ENCODE results near the gene DNAJB13. TPM values are rescaled to one million over a fixed set of nuclear protein-coding genes. Genes with fewer than 3 reads are reported as not detected.

Gene DNAJB13
- total and polyA plus RNA-seq, 2 donors (not counting 1 experiment from before 2014, with no cell fraction given), result 0.15 to 0.27 TPM

DNA sequence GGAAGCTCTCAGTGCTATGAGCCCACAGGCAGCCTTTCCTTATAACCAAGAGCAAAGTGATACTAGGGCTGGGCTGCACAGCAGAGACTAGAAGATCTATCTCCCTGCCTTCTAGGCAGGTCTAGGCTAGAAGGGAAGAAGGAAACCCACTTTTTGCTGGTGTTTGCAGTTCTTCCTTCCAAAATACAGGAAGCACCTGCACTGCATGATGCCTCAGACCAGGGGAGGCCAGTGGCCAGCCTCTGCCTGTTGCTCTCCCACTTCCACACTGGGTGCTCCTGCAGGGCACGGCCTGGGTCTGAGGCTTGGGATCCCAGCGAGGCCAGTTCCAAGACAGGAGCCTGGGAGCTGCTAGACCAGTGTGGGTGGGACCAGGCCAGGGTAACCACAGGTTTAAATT, 64.1 kb downstream of the DNAJB13 start:
- Histone ChIP-seq H3K79me2 (ENCODE audit: control insufficient read depth, insufficient read depth, low read length) (peaks cover 7% of the 10 kb centered on the region), H3K4me3 (ENCODE audit: control extremely low read depth in 1 of 5, extremely low read depth in 1 of 5, insufficient read depth in 1 of 5, low read depth in 2 of 5, low read length in 4 of 5) (no peak overlapping the region), H3K27ac (ENCODE audit: low read length in 2 of 2) (peak overlapping the region in 1 of 2 donors; percentile 14), H4K20me1 (ENCODE audit: control insufficient read depth, insufficient read depth, low read length, poor library complexity, severe bottlenecking) (no peaks in the 10 kb centered on the region), H3K4me2 (replicated peaks; ENCODE audit: low read depth, low read length, poor library complexity, severe bottlenecking) (peak overlapping the region; percentile 23), H2AFZ (ENCODE audit: insufficient read depth, low read depth, low read length, poor library complexity, severe bottlenecking) (no peak overlapping the region), H3K4me1 (ENCODE audit: control insufficient read depth in 2 of 2, insufficient read depth in 2 of 2, low read length in 2 of 2) (peaks cover 55 to 72% of the 10 kb centered on the region in 2 donors), H3K27me3 (replicated peaks in 1 of 4; ENCODE audit: control extremely low read depth in 1 of 4, control insufficient read depth in 3 of 4, insufficient read depth in 4 of 4, low read length in 3 of 4) (no peaks in the 10 kb centered on the region), H3K9me3 (ENCODE audit: control extremely low read depth in 1 of 3, control insufficient read depth in 2 of 3, insufficient read depth in 1 of 3, low read length in 2 of 3) (no peaks in the 10 kb centered on the region), H3K36me3 (replicated peaks in 1 of 2; ENCODE audit: control extremely low read depth in 1 of 2, control insufficient read depth in 1 of 2, extremely low read depth in 1 of 2, insufficient read depth in 2 of 2, low read length in 1 of 2) (peaks cover 0 to 12% of the 10 kb centered on the region in 2 experiments), H3K9ac (ENCODE audit: low read length) (no peak overlapping the region)
- WGBS (ENCODE audit: insufficient coverage), result 40% methylated on average over 1 of the region's 2 CpGs
- no peak overlapping the region for H3K4me3 Mint-ChIP-seq
- ChIA-PET CTCF (interaction anchor here (2.3 kb wide), 1 partner anchor 18 kb away, joined by 9 read pairs; no protein-coding TSS in a partner anchor), POLR2A (interaction anchor here (0.9 to 1.6 kb wide), 2 partner anchors 34 to 44 kb away, joined by 3 to 9 read pairs; no protein-coding TSS in a partner anchor)
- ATAC-seq (ENCODE audit: low read depth), result no peak
- H3K27me3 Mint-ChIP-seq, result no peaks in the 10 kb centered on the region
- peak overlapping the region; percentile 72 for H3K27ac Mint-ChIP-seq
- peaks cover 64% of the 10 kb centered on the region for H3K4me1 Mint-ChIP-seq
- no peak for DNase-seq
- intact Hi-C loops (cut with micrococcal nuclease), result no loop called here
- no peak for TF ChIP-seq EZH2 (IDR thresholded peaks at IDR 0.05; ENCODE audit: borderline replicate concordance, insufficient read depth, low read depth, low read length, poor library complexity, severe bottlenecking)
- TF ChIP-seq, protein P1, sequence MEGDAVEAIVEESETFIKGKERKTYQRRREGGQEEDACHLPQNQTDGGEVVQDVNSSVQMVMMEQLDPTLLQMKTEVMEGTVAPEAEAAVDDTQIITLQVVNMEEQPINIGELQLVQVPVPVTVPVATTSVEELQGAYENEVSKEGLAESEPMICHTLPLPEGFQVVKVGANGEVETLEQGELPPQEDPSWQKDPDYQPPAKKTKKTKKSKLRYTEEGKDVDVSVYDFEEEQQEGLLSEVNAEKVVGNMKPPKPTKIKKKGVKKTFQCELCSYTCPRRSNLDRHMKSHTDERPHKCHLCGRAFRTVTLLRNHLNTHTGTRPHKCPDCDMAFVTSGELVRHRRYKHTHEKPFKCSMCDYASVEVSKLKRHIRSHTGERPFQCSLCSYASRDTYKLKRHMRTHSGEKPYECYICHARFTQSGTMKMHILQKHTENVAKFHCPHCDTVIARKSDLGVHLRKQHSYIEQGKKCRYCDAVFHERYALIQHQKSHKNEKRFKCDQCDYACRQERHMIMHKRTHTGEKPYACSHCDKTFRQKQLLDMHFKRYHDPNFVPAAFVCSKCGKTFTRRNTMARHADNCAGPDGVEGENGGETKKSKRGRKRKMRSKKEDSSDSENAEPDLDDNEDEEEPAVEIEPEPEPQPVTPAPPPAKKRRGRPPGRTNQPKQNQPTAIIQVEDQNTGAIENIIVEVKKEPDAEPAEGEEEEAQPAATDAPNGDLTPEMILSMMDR (IDR thresholded peaks at IDR 0.05), result no peak
- H3K9me3 Mint-ChIP-seq (ENCODE audit: insufficient read depth), result no peaks in the 10 kb centered on the region

DNA sequence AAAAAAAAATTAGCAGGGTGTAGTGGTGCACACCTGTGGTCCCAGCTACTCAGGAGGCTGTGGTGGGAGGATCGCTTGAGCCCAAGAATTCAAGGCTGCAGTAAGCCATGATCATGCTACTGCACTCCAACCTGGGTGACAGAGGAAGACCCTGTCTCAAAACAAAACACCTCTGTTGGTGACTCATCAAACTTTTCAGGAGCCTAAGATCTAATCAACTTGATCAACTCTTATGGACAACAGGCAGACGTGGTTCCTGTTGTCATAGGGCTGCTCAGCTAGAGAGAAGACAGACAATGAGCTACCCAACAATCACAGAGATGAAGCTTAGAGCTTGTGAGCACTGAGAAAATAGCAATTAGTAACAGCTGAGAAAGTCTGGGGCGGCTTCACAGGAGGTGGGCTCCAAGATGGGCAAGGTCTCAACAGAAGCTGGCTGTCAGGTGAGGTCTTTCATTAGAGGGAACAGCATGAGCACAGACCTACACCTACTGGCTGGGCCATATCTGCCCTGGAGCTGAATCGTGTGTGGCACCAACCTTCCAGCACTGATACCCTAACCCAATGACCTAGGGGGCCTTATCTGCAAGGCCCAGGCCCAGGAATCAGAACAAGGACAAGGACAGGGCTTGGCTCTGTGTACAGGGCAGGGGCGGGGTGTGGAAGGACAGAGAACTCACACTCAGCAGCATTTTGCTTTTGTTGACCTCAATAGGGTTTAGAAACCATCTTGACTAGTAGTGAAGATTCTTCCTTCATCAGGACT, 65.3 kb downstream of the DNAJB13 start:
- CTCF ChIA-PET, result interaction anchor here (0.8 to 2.3 kb wide), 5 partner anchors 10 to 50 kb away, joined by 3 to 9 read pairs (median 4); partner anchors contain the start of gene UCP2
- Histone ChIP-seq H3K4me3 (ENCODE audit: control extremely low read depth in 1 of 5, extremely low read depth in 1 of 5, insufficient read depth in 1 of 5, low read depth in 2 of 5, low read length in 4 of 5) (no peak overlapping the region), H3K9ac (ENCODE audit: low read length) (no peak overlapping the region), H3K4me1 (ENCODE audit: control insufficient read depth in 2 of 2, insufficient read depth in 2 of 2, low read length in 2 of 2) (peaks cover 55 to 72% of the 10 kb centered on the region in 2 donors), H3K4me2 (replicated peaks; ENCODE audit: low read depth, low read length, poor library complexity, severe bottlenecking) (no peak overlapping the region), H2AFZ (ENCODE audit: insufficient read depth, low read depth, low read length, poor library complexity, severe bottlenecking) (no peak overlapping the region), H3K27ac (ENCODE audit: low read length in 2 of 2) (no peak overlapping the region), H3K79me2 (ENCODE audit: control insufficient read depth, insufficient read depth, low read length) (peaks cover 7% of the 10 kb centered on the region), H4K20me1 (ENCODE audit: control insufficient read depth, insufficient read depth, low read length, poor library complexity, severe bottlenecking) (no peaks in the 10 kb centered on the region), H3K9me3 (ENCODE audit: control extremely low read depth in 1 of 3, control insufficient read depth in 2 of 3, insufficient read depth in 1 of 3, low read length in 2 of 3) (no peaks in the 10 kb centered on the region), H3K27me3 (replicated peaks in 1 of 4; ENCODE audit: control extremely low read depth in 1 of 4, control insufficient read depth in 3 of 4, insufficient read depth in 4 of 4, low read length in 3 of 4) (no peaks in the 10 kb centered on the region), H3K36me3 (replicated peaks in 1 of 2; ENCODE audit: control extremely low read depth in 1 of 2, control insufficient read depth in 1 of 2, extremely low read depth in 1 of 2, insufficient read depth in 2 of 2, low read length in 1 of 2) (peaks cover 1 to 12% of the 10 kb centered on the region in 2 experiments)
- POLR2A ChIA-PET, result interaction anchor here (0.9 to 1.6 kb wide), 4 partner anchors 11 to 45 kb away, joined by 3 to 9 read pairs (median 3); no protein-coding TSS in a partner anchor
- intact Hi-C loops (cut with micrococcal nuclease), result no loop called here
- H3K27ac Mint-ChIP-seq, result peak overlapping the region; percentile 65
- peaks cover 52% of the 10 kb centered on the region for H3K4me1 Mint-ChIP-seq
- ATAC-seq (ENCODE audit: low read depth) (no peak), DNase-seq (no peak)
- H3K4me3 Mint-ChIP-seq, result no peak overlapping the region
- TF ChIP-seq, protein P1 (IDR thresholded peaks at IDR 0.05), result no peak
- no peak for TF ChIP-seq EZH2 (IDR thresholded peaks at IDR 0.05; ENCODE audit: borderline replicate concordance, insufficient read depth, low read depth, low read length, poor library complexity, severe bottlenecking)
- H3K9me3 Mint-ChIP-seq (ENCODE audit: insufficient read depth), result no peaks in the 10 kb centered on the region
- H3K27me3 Mint-ChIP-seq, result no peaks in the 10 kb centered on the region
- WGBS (ENCODE audit: insufficient coverage), result 100% methylated on average over 1 of the region's 5 CpGs
